ENCODE measurements around the gene ARHGEF28.

The ARHGEF28 gene

DNA sequence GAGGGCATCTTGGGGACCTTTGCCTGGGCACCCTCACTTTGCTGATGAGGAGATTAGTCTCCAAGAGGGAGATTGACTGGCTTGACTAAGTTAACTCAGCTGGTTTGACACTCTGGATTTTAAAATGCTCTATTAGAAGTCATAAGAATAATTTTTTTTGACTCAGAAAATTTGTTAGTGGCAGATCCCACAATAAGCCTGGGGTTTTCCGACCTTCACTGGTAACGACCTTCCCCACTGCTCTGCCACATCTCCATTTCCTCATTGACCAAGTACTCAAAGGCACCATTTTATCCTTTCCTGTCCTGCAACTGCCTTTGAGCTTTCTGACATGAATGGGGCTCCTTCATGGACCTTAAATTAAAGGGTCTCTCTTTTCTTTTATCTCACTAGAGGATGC lies 67.0 kb downstream of the ARHGEF28 start:
- no peak for ATAC-seq
- TF ChIP-seq TCF4 (CRISPR knock-in tag; IDR thresholded peaks at IDR 0.05; ENCODE audit: borderline replicate concordance) (no peak), ZNF70 (CRISPR knock-in tag; IDR thresholded peaks at IDR 0.05) (no peak), ISL1 (CRISPR knock-in tag; IDR thresholded peaks at IDR 0.05) (no peak), TOX (CRISPR knock-in tag; IDR thresholded peaks at IDR 0.05; ENCODE audit: borderline replicate concordance) (no peak), ARNTL (CRISPR knock-in tag; IDR thresholded peaks at IDR 0.05; ENCODE audit: borderline replicate concordance, low read depth) (no peak), CSDC2 (CRISPR knock-in tag; IDR thresholded peaks at IDR 0.05) (no peak), ZC3H10 (CRISPR knock-in tag; IDR thresholded peaks at IDR 0.05) (no peak), ZNF565 (CRISPR knock-in tag; conservative IDR thresholded peaks at IDR 0.05; ENCODE audit: low read depth) (no peak), SNAI2 (CRISPR knock-in tag; IDR thresholded peaks at IDR 0.05) (no peak), ZNF8 (CRISPR knock-in tag; IDR thresholded peaks at IDR 0.05) (no peak), ZFP3 (CRISPR knock-in tag; IDR thresholded peaks at IDR 0.05) (no peak), RARB (CRISPR knock-in tag; IDR thresholded peaks at IDR 0.05) (no peak), ESRRG (CRISPR knock-in tag; IDR thresholded peaks at IDR 0.05) (no peak), OSR1 (CRISPR knock-in tag; IDR thresholded peaks at IDR 0.05) (no peak), BACH2 (CRISPR knock-in tag; IDR thresholded peaks at IDR 0.05; ENCODE audit: borderline replicate concordance) (no peak), ZFP30 (CRISPR knock-in tag; IDR thresholded peaks at IDR 0.05) (no peak)
- TF ChIP-seq, protein P1, sequence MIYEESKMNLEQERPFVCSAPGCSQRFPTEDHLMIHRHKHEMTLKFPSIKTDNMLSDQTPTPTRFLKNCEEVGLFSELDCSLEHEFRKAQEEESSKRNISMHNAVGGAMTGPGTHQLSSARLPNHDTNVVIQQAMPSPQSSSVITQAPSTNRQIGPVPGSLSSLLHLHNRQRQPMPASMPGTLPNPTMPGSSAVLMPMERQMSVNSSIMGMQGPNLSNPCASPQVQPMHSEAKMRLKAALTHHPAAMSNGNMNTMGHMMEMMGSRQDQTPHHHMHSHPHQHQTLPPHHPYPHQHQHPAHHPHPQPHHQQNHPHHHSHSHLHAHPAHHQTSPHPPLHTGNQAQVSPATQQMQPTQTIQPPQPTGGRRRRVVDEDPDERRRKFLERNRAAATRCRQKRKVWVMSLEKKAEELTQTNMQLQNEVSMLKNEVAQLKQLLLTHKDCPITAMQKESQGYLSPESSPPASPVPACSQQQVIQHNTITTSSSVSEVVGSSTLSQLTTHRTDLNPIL (CRISPR knock-in tag; IDR thresholded peaks at IDR 0.05; ENCODE audit: low read depth): no peak
- TF ChIP-seq, protein P2, sequence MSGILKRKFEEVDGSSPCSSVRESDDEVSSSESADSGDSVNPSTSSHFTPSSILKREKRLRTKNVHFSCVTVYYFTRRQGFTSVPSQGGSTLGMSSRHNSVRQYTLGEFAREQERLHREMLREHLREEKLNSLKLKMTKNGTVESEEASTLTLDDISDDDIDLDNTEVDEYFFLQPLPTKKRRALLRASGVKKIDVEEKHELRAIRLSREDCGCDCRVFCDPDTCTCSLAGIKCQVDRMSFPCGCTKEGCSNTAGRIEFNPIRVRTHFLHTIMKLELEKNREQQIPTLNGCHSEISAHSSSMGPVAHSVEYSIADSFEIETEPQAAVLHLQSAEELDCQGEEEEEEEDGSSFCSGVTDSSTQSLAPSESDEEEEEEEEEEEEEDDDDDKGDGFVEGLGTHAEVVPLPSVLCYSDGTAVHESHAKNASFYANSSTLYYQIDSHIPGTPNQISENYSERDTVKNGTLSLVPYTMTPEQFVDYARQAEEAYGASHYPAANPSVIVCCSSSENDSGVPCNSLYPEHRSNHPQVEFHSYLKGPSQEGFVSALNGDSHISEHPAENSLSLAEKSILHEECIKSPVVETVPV (CRISPR knock-in tag; IDR thresholded peaks at IDR 0.05): no peak
- TF ChIP-seq, protein P3, sequence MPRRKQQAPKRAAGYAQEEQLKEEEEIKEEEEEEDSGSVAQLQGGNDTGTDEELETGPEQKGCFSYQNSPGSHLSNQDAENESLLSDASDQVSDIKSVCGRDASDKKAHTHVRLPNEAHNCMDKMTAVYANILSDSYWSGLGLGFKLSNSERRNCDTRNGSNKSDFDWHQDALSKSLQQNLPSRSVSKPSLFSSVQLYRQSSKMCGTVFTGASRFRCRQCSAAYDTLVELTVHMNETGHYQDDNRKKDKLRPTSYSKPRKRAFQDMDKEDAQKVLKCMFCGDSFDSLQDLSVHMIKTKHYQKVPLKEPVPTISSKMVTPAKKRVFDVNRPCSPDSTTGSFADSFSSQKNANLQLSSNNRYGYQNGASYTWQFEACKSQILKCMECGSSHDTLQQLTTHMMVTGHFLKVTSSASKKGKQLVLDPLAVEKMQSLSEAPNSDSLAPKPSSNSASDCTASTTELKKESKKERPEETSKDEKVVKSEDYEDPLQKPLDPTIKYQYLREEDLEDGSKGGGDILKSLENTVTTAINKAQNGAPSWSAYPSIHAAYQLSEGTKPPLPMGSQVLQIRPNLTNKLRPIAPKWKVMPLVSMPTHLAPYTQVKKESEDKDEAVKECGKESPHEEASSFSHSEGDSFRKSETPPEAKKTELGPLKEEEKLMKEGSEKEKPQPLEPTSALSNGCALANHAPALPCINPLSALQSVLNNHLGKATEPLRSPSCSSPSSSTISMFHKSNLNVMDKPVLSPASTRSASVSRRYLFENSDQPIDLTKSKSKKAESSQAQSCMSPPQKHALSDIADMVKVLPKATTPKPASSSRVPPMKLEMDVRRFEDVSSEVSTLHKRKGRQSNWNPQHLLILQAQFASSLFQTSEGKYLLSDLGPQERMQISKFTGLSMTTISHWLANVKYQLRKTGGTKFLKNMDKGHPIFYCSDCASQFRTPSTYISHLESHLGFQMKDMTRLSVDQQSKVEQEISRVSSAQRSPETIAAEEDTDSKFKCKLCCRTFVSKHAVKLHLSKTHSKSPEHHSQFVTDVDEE (CRISPR knock-in tag; IDR thresholded peaks at IDR 0.05): no peak

DNA sequence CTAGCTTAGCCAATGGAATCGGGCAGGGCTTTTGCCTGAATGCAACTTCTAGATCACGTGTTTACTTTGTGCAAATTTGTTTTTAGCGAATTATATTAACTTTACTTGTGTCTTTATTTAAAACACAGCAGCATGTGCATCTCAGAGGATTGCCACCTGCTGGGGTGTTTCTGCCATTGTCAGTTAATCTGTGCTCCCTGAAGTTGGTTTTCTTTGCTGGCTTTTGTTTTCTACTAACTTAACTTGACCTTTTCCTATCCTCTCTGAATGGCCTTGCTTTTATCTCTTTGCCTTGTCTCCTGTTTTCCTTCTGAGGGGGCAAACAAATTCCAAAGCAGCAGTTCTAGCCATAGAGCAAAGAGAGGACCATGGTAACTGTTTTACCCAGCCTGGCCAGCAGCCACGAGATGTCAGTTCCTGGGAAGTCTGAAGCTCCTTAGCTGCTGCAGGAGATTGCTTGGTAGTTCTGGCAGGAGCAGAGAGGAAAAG lies 67.6 kb downstream of the ARHGEF28 start:
- ATAC-seq: peak; percentile 80

More for the DNA sequence above, 67.6 kb downstream of the ARHGEF28 start:
- TF ChIP-seq ISL1 (CRISPR knock-in tag; IDR thresholded peaks at IDR 0.05): no peak
- no peak for TF ChIP-seq ZC3H10 (CRISPR knock-in tag; IDR thresholded peaks at IDR 0.05)
- no peak for TF ChIP-seq BACH2 (CRISPR knock-in tag; IDR thresholded peaks at IDR 0.05; ENCODE audit: borderline replicate concordance)
- no peak for TF ChIP-seq TCF4 (CRISPR knock-in tag; IDR thresholded peaks at IDR 0.05; ENCODE audit: borderline replicate concordance)
- TF ChIP-seq TOX (CRISPR knock-in tag; IDR thresholded peaks at IDR 0.05; ENCODE audit: borderline replicate concordance): no peak
- TF ChIP-seq, protein P3 (CRISPR knock-in tag; IDR thresholded peaks at IDR 0.05): no peak
- no peak for TF ChIP-seq PPARA (CRISPR knock-in tag; IDR thresholded peaks at IDR 0.05; ENCODE audit: borderline replicate concordance)
- TF ChIP-seq, protein P1 (CRISPR knock-in tag; IDR thresholded peaks at IDR 0.05; ENCODE audit: low read depth): no peak
- TF ChIP-seq ZFP3 (CRISPR knock-in tag; IDR thresholded peaks at IDR 0.05): no peak
- TF ChIP-seq ESRRG (CRISPR knock-in tag; IDR thresholded peaks at IDR 0.05): no peak
- TF ChIP-seq ZNF565 (CRISPR knock-in tag; conservative IDR thresholded peaks at IDR 0.05; ENCODE audit: low read depth): no peak
- TF ChIP-seq, protein P4, sequence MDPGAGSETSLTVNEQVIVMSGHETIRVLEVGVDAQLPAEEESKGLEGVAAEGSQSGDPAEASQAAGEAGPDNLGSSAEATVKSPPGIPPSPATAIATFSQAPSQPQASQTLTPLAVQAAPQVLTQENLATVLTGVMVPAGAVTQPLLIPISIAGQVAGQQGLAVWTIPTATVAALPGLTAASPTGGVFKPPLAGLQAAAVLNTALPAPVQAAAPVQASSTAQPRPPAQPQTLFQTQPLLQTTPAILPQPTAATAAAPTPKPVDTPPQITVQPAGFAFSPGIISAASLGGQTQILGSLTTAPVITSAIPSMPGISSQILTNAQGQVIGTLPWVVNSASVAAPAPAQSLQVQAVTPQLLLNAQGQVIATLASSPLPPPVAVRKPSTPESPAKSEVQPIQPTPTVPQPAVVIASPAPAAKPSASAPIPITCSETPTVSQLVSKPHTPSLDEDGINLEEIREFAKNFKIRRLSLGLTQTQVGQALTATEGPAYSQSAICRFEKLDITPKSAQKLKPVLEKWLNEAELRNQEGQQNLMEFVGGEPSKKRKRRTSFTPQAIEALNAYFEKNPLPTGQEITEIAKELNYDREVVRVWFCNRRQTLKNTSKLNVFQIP (CRISPR knock-in tag; IDR thresholded peaks at IDR 0.05; ENCODE audit: borderline replicate concordance, low read depth): no peak
- TF ChIP-seq, protein P2 (CRISPR knock-in tag; IDR thresholded peaks at IDR 0.05): no peak
- TF ChIP-seq ARNTL (CRISPR knock-in tag; IDR thresholded peaks at IDR 0.05; ENCODE audit: borderline replicate concordance, low read depth): no peak
